ENCODE measurements around the gene NAB2.
"Not testable (repeated sequence)": the region's sequence is repeated elsewhere in the genome, so short reads cannot be mapped to it uniquely, and the experiment has no call there.

GRCh38 chr12:57120718-57121117, 31.8 kb downstream of the NAB2 start:
- not testable (repeated sequence) for TF ChIP-seq EZH2 (IDR thresholded peaks at IDR 0.05; ENCODE audit: insufficient read depth, poor library complexity, severe bottlenecking); EZH2phosphoT487 (IDR thresholded peaks at IDR 0.05; ENCODE audit: insufficient read depth, low read depth)

Measured in GM23248 (cell line).